Parathyroid adenoma (tissue), 2 donors: ENCODE data around the gene CRNN.

Experiments used
- H2AFZ ChIP-seq: fragments of 300-600 bp; sonication (generic); one replicate; pipeline ENCODE4 v1.7.0; 2017; ENCODE audit warnings: antibody characterized with exemption, mild to moderate bottlenecking
- H3K27ac ChIP-seq: fragments of 300-600 bp; sonication (generic); one replicate; pipeline ENCODE4 v1.7.0; 2017
- H3K27me3 ChIP-seq: fragments of 300-600 bp; sonication (generic); one replicate; pipeline ENCODE4 v1.7.0; 2017; ENCODE audit warnings: low read length; ENCODE audit not compliant: control insufficient read depth, insufficient read depth
- H3K36me3 ChIP-seq: fragments of 300-600 bp; sonication (generic); one replicate; pipeline ENCODE4 v1.7.0; 2017; ENCODE audit warnings: low read length; ENCODE audit not compliant: control insufficient read depth, insufficient read depth
- H3K4me1 ChIP-seq: fragments of 300-600 bp; sonication (generic); one replicate; pipeline ENCODE4 v1.7.0; 2017; ENCODE audit warnings: control low read depth
- H3K4me2 ChIP-seq: fragments of 300-600 bp; sonication (generic); one replicate; pipeline ENCODE4 v1.7.0; 2017; ENCODE audit warnings: low read length
- H3K4me3 ChIP-seq: fragments of 300-600 bp; sonication (generic); one replicate; pipeline ENCODE4 v1.7.0; 2017; ENCODE audit warnings: low read depth, low read length
- H3K79me2 ChIP-seq: fragments of 300-600 bp; sonication (generic); one replicate; pipeline ENCODE4 v1.7.0; 2017; ENCODE audit warnings: control low read depth
- H3K9ac ChIP-seq: fragments of 300-600 bp; sonication (generic); one replicate; pipeline ENCODE4 v1.7.0; 2017; ENCODE audit warnings: mild to moderate bottlenecking
- H3K9me3 ChIP-seq: fragments of 300-600 bp; sonication (generic); one replicate; pipeline ENCODE4 v1.7.0; 2017; ENCODE audit warnings: low read length; ENCODE audit not compliant: control insufficient read depth
- TF ChIP-seq, protein P1 (sequence below): fragments of 300-600 bp; sonication (generic); IDR thresholded peaks from one replicate; pipeline ENCODE4 v1.7.0; 2017; ENCODE audit warnings: antibody characterized with exemption, mild to moderate bottlenecking
- donor health status: primary hyperparathyroidism.

Gene CRNN

DNA sequence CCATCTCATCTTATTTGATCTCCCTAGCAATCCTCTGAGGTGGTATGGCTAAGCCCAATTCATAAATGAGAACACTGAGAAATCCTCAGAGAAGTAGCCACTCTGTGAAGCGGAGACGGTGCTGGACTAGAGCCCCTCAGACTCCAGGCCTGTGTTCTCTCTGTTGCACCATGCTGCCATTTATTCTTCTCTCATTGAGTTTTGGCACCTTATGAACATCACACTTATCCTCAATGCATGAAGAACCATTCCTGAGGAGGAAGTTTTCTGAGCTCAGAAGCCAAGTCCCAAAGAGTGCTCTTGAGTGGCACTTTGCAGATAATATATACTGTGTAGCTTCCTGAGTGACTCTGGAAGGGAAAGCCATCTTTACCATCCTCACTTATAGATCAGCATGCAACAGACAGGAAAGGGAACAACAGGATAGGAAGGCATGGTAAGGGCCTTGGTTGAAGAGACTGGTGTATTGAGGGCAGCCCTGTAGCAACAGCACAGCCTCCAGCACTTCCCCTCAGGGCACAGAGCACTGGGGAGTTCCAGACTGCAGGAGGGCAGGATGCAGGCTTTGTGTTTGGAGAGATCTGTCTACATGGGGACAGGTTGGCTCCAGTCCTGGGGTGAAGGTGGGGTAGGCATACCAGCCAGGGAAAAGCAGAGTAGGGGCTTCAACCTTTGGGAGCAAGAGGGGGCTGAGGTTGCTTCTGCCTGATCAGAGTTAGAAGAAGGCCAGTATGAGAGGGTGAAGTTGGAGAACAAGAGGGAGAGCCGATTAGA, 1.6 kb upstream of the CRNN start:
- Histone ChIP-seq H3K27me3 (no peaks in the 10 kb centered on the region), H3K36me3 (no peaks in the 10 kb centered on the region), H3K79me2 (no peaks in the 10 kb centered on the region), H2AFZ (no peak overlapping the region), H3K4me3 (no peak overlapping the region), H3K4me2 (no peak overlapping the region), H3K9me3 (no peaks in the 10 kb centered on the region), H3K4me1 (no peaks in the 10 kb centered on the region), H3K9ac (no peak overlapping the region), H3K27ac (no peak overlapping the region)
- TF ChIP-seq, protein P1, sequence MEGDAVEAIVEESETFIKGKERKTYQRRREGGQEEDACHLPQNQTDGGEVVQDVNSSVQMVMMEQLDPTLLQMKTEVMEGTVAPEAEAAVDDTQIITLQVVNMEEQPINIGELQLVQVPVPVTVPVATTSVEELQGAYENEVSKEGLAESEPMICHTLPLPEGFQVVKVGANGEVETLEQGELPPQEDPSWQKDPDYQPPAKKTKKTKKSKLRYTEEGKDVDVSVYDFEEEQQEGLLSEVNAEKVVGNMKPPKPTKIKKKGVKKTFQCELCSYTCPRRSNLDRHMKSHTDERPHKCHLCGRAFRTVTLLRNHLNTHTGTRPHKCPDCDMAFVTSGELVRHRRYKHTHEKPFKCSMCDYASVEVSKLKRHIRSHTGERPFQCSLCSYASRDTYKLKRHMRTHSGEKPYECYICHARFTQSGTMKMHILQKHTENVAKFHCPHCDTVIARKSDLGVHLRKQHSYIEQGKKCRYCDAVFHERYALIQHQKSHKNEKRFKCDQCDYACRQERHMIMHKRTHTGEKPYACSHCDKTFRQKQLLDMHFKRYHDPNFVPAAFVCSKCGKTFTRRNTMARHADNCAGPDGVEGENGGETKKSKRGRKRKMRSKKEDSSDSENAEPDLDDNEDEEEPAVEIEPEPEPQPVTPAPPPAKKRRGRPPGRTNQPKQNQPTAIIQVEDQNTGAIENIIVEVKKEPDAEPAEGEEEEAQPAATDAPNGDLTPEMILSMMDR, result no peak

DNA sequence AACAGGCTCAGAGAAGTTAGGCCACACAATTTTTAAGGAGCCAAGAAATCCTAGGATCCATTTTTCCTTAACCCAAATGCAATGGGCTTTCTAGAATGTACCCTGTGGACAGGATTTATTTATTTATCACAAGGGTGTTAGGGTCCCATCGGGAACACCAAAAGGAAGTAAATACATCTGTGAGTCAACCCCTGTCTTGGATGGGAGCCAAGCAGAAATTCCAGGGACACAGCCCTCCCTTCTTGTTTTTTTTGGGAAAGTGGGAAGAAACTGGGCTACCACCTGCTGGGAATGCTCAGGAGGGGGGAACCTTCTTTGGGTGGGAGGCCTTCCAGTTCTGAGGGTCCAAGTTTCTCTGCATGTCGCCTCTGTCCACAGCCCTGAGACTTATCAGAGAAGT, 1.3 kb downstream of the CRNN start:
- no peaks in the 10 kb centered on the region for H3K9me3 ChIP-seq
- H3K4me2 ChIP-seq, result no peak overlapping the region
- H3K4me1 ChIP-seq, result no peaks in the 10 kb centered on the region
- H3K9ac ChIP-seq, result no peak overlapping the region
- no peaks in the 10 kb centered on the region for H3K36me3 ChIP-seq
- H3K79me2 ChIP-seq, result no peaks in the 10 kb centered on the region
- no peak overlapping the region for H3K27ac ChIP-seq
- TF ChIP-seq, protein P1, result no peak
- H3K4me3 ChIP-seq, result no peak overlapping the region
- H2AFZ ChIP-seq, result no peak overlapping the region
- H3K27me3 ChIP-seq, result no peaks in the 10 kb centered on the region

DNA sequence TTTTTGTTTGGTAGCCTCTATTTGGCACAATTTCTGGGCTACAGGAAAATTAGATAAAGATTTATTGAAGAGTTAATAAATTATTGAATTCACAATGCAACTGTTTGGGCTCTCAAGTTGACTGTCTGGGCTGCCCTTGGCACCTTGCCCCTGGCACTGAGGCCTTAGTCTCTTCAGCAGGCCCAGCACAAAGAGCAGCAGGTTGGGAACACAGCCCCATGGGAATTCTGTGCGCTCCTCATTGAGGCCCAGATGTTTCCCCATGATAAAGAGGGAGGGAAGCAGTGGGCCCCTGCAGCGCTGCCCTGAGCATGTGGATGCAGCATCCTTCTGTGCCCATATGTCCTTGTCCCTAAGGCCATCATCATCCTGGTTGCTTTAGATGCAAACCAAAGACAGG, 2.9 kb downstream of the CRNN start:
- TF ChIP-seq, protein P1, result no peak
- H3K9ac ChIP-seq, result no peak overlapping the region
- H3K27ac ChIP-seq, result no peak overlapping the region
- no peak overlapping the region for H2AFZ ChIP-seq
- H3K4me1 ChIP-seq, result no peaks in the 10 kb centered on the region
- H3K79me2 ChIP-seq, result no peaks in the 10 kb centered on the region
- no peak overlapping the region for H3K4me2 ChIP-seq
- H3K36me3 ChIP-seq, result no peaks in the 10 kb centered on the region
- H3K9me3 ChIP-seq, result no peaks in the 10 kb centered on the region
- H3K27me3 ChIP-seq, result no peaks in the 10 kb centered on the region
- H3K4me3 ChIP-seq, result no peak overlapping the region

DNA sequence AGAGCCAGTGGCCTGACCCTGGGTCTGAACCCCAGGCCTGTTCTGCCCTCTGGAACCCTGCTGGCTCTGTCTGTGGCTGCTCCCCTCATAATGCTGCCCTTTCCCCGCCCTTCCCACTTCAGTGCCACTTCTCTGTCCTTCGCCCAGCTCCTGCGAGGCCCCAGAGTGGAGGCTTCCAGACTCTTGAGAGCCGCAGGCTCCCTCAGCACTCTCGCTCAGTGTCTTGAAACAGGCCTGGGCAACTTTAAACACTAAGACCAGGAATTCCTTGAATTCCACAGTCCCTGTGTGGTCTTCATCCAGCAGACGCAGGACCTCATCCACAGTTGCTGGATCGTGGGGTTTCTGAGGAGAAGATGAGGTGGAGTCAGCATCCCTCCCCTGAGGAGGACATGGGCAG, 3.5 kb downstream of the CRNN start:
- H3K9me3 ChIP-seq, result no peaks in the 10 kb centered on the region
- no peak overlapping the region for H3K27ac ChIP-seq
- H3K4me1 ChIP-seq, result no peaks in the 10 kb centered on the region
- no peak overlapping the region for H3K4me3 ChIP-seq
- H3K9ac ChIP-seq, result no peak overlapping the region
- H3K4me2 ChIP-seq, result no peak overlapping the region
- TF ChIP-seq, protein P1, result no peak
- no peak overlapping the region for H2AFZ ChIP-seq
- no peaks in the 10 kb centered on the region for H3K79me2 ChIP-seq
- H3K36me3 ChIP-seq, result no peaks in the 10 kb centered on the region
- no peaks in the 10 kb centered on the region for H3K27me3 ChIP-seq

DNA sequence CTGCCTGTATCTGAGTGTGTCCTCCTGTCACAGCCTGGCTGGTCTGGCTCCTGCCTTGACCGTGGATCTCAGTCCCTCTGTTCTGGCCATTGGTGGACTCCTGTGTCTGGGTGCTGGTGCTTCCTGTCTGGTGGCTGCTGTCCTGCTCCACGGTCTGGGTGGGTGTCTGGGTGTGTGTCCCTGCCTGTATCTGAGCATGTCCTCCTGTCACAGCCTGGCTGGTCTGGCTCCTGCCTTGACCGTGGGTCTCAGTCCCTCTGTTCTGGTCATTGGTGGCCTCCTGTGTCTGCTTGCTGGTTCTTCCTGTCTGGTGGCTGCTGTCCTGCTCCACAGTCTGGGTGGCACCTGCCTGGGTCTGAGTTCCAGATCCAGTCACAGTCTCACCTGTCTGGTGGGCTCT, 4.0 kb downstream of the CRNN start:
- Histone ChIP-seq H3K4me2 (no peak overlapping the region), H3K27ac (no peak overlapping the region), H3K9ac (no peak overlapping the region), H2AFZ (no peak overlapping the region), H3K4me3 (no peak overlapping the region), H3K4me1 (no peaks in the 10 kb centered on the region), H3K36me3 (no peaks in the 10 kb centered on the region), H3K27me3 (no peaks in the 10 kb centered on the region), H3K79me2 (no peaks in the 10 kb centered on the region), H3K9me3 (no peaks in the 10 kb centered on the region)
- TF ChIP-seq, protein P1, result no peak
